SK-N-SH (cell line): ENCODE results near the gene RNF167. TPM values are rescaled to one million over a fixed set of nuclear protein-coding genes. Genes with fewer than 3 reads are reported as not detected.

Experiments used
- CTCF ChIA-PET: fragments of 300-600, 350-600 bp; formaldehyde crosslinking; extraction: SDS; loops from one replicate; lab custom pipeline; 2021; lab: Yijun Ruan, JAX
- POLR2A ChIA-PET: fragments of 350-600 bp; sonication (Branson Sonifier 250); formaldehyde crosslinking; extraction: SDS; loops from one replicate; lab custom pipeline; 2020; ENCODE audit warnings: antibody characterized with exemption, inconsistent platforms; lab: Yijun Ruan, JAX
- DNase-seq: peaks from one replicate; pipeline ENCODE4 v3.0.0; 2012
- H2AFZ ChIP-seq: fragments of 200-600 bp; sonication (generic); 2 replicates; pipeline ENCODE4 v1.8.1; 2016; ENCODE audit warnings: antibody characterized with exemption, mild to moderate bottlenecking, low read depth
- H3F3A ChIP-seq: fragments of 200-600 bp; sonication (generic); replicated peaks from 2 replicates; pipeline ENCODE3; 2016; ENCODE audit warnings: antibody characterized with exemption, mild to moderate bottlenecking; ENCODE audit not compliant: insufficient read depth
- H3K27ac ChIP-seq, 2 experiments: fragments of 200-500 bp in 1 of 2; fragments of 200-600 bp in 1 of 2; sonication (Bioruptor generic) in 1 of 2; sonication (generic), shearing (Covaris generic) in 1 of 2; 2 replicates each; pipeline versions ENCODE4 v1.5.1 to v1.6.1; 2014 to 2016; ENCODE audit warnings: low read depth in 2 of 2, inconsistent platforms in 1 of 2, low read length in 1 of 2, mild to moderate bottlenecking in 1 of 2, mixed read lengths in 1 of 2
- H3K27me3 ChIP-seq: fragments of 200-600 bp; sonication (generic), shearing (Covaris generic); 2 replicates; pipeline ENCODE4 v1.6.1; 2016; ENCODE audit warnings: mixed run types; ENCODE audit not compliant: insufficient read depth
- H3K36me3 ChIP-seq, 2 experiments: fragments of 200-500 bp in 1 of 2; fragments of 200-600 bp in 1 of 2; sonication (Bioruptor generic) in 1 of 2; sonication (generic) in 1 of 2; replicated peaks in 1 of 2; 2 replicates each; pipeline versions ENCODE3 to v1.5.1; 2014 to 2016; ENCODE audit warnings: low read length in 1 of 2, mild to moderate bottlenecking in 1 of 2; ENCODE audit not compliant: insufficient read depth in 2 of 2, control insufficient read depth in 1 of 2
- H3K4me1 ChIP-seq, 2 experiments: fragments of 200-500 bp in 1 of 2; fragments of 200-600 bp in 1 of 2; sonication (Bioruptor generic) in 1 of 2; sonication (generic), shearing (Covaris generic) in 1 of 2; 2 replicates each; pipeline versions ENCODE4 v1.5.1 to v1.6.1; 2014 to 2016; ENCODE audit warnings: low read depth in 1 of 2, low read length in 1 of 2, mixed run types in 1 of 2; ENCODE audit not compliant: insufficient read depth in 2 of 2, control insufficient read depth in 1 of 2
- H3K4me2 ChIP-seq: fragments of 200-600 bp; sonication (generic), shearing (Covaris generic); 2 replicates; pipeline ENCODE4 v1.6.1; 2017; ENCODE audit warnings: mixed run types
- H3K4me3 ChIP-seq, 2 experiments: fragments of 200-500 bp in 1 of 2; fragments of 200-600 bp in 1 of 2; sonication (Bioruptor generic) in 1 of 2; sonication (generic), shearing (Covaris generic) in 1 of 2; 2 replicates each; pipeline versions ENCODE4 v1.5.1 to v1.8.1; 2014 to 2016; ENCODE audit warnings: low read depth in 2 of 2, inconsistent platforms in 1 of 2, low read length in 1 of 2, mild to moderate bottlenecking in 1 of 2, mixed read lengths in 1 of 2, moderate library complexity in 1 of 2
- H3K79me2 ChIP-seq: fragments of 200-600 bp; sonication (generic); 2 replicates; pipeline ENCODE4 v1.8.1; 2017; ENCODE audit warnings: mild to moderate bottlenecking; ENCODE audit not compliant: insufficient read depth
- H3K9ac ChIP-seq: fragments of 200-600 bp; sonication (generic); 2 replicates; pipeline ENCODE4 v1.6.1; 2017; ENCODE audit warnings: mixed run types
- H3K9me2 ChIP-seq: fragments of 200-600 bp; sonication (generic); 2 replicates; pipeline ENCODE4 v1.6.1; 2017; ENCODE audit warnings: mixed run types
- H3K9me3 ChIP-seq: fragments of 200-600 bp; sonication (generic); 2 replicates; pipeline ENCODE4 v1.6.1; 2017; ENCODE audit warnings: mixed run types, mild to moderate bottlenecking, moderate library complexity
- H4K20me1 ChIP-seq: fragments of 200-600 bp; sonication (generic); 2 replicates; pipeline ENCODE4 v1.6.1; 2017; ENCODE audit warnings: mild to moderate bottlenecking, mixed run types; ENCODE audit not compliant: insufficient read depth
- EZH2phosphoT487 ChIP-seq: fragments of 200-600 bp; sonication (generic); IDR thresholded peaks from 2 replicates; pipeline ENCODE4 v1.6.1; 2017; ENCODE audit warnings: low read depth, mixed run types, mild to moderate bottlenecking, antibody characterized with exemption, moderate library complexity, borderline replicate concordance
- FOXJ3 ChIP-seq: sonication (generic); formaldehyde crosslinking; IDR thresholded peaks from 2 replicates; pipeline ENCODE4 v1.5.1; 2020; ENCODE audit warnings: mild to moderate bottlenecking, missing genetic modification reagents
- FOXM1 ChIP-seq: IDR thresholded peaks from 2 replicates; pipeline ENCODE4 v1.4.0; 2012; ENCODE audit warnings: low read depth, mild to moderate bottlenecking
- MEF2A ChIP-seq: IDR thresholded peaks from 2 replicates; pipeline ENCODE4 v1.4.0; 2012; ENCODE audit warnings: low read depth, borderline replicate concordance
- MXI1 ChIP-seq: IDR thresholded peaks from 2 replicates; pipeline ENCODE4 v1.6.1; 2012; ENCODE audit warnings: mild to moderate bottlenecking, low read depth, low read length, improper control_type of control experiment
- NRF1 ChIP-seq: IDR thresholded peaks from 2 replicates; pipeline ENCODE4 v1.6.1; 2012; ENCODE audit warnings: low read depth, mild to moderate bottlenecking, low read length
- RAD21 ChIP-seq: IDR thresholded peaks from 2 replicates; pipeline ENCODE4 v1.6.1; 2012; ENCODE audit warnings: mild to moderate bottlenecking, low read length
- RCOR1 ChIP-seq: fragments of 150-350 bp; IDR thresholded peaks from 2 replicates; pipeline ENCODE4 v1.6.1; 2017; ENCODE audit warnings: antibody characterized with exemption, low read length
- SIN3A ChIP-seq: IDR thresholded peaks from 2 replicates; pipeline ENCODE4 v1.6.1; 2012; ENCODE audit warnings: low read depth, mild to moderate bottlenecking, low read length, moderate library complexity, borderline replicate concordance
- SMC3 ChIP-seq: IDR thresholded peaks from 2 replicates; pipeline ENCODE4 v1.6.1; 2012; ENCODE audit warnings: low read depth, low read length, improper control_type of control experiment
- TAF1 ChIP-seq: IDR thresholded peaks from 2 replicates; pipeline ENCODE4 v1.6.1; 2012; ENCODE audit warnings: low read depth, mild to moderate bottlenecking, low read length, moderate library complexity, borderline replicate concordance
- TCF12 ChIP-seq: IDR thresholded peaks from 2 replicates; pipeline ENCODE4 v1.4.0; 2012
- TEAD4 ChIP-seq: IDR thresholded peaks from 2 replicates; pipeline ENCODE4 v1.4.0; 2012; ENCODE audit warnings: mild to moderate bottlenecking, borderline replicate concordance; ENCODE audit not compliant: insufficient read depth
- YY1 ChIP-seq: IDR thresholded peaks from 2 replicates; pipeline ENCODE4 v1.4.0; 2012; ENCODE audit warnings: low read depth, mild to moderate bottlenecking
- WGBS: methylation state at CpG from one replicate; pipeline ENCODE4 v1.1.6; 2017; ENCODE audit warnings: low lambda C conversion rate; 5-methylcytosine and 5-hydroxymethylcytosine counted together
- polyA plus RNA-seq, 3 experiments: library from polyadenylated mRNA; depleted of rRNA; stranded (reverse); fragments of >200 nt; gene quantifications; 2 replicates each; pipeline ENCODE4 v1.2.3, GENCODE V29; 2012
- TF ChIP-seq, protein P1 (sequence below): fragments of 200-600 bp; sonication (generic); IDR thresholded peaks from 2 replicates; pipeline ENCODE4 v1.6.1; 2017; ENCODE audit warnings: antibody characterized with exemption, mild to moderate bottlenecking, moderate library complexity
- TF ChIP-seq, protein P2 (sequence below): IDR thresholded peaks from 2 replicates; pipeline ENCODE4 v1.4.0; 2012; ENCODE audit warnings: low read depth, borderline replicate concordance
- TF ChIP-seq, protein P3 (sequence below): fragments of 150-350 bp; IDR thresholded peaks from 2 replicates; pipeline ENCODE4 v1.6.1; 2016; ENCODE audit warnings: mild to moderate bottlenecking, low read depth, low read length
- TF ChIP-seq, protein P4 (sequence below): IDR thresholded peaks from 2 replicates; pipeline ENCODE4 v1.4.0; 2012; ENCODE audit warnings: low read depth

Gene RNF167
- polyA plus RNA-seq, 1 of the 3 experiments (the other 2 are of a cell fraction), result 115 TPM

DNA sequence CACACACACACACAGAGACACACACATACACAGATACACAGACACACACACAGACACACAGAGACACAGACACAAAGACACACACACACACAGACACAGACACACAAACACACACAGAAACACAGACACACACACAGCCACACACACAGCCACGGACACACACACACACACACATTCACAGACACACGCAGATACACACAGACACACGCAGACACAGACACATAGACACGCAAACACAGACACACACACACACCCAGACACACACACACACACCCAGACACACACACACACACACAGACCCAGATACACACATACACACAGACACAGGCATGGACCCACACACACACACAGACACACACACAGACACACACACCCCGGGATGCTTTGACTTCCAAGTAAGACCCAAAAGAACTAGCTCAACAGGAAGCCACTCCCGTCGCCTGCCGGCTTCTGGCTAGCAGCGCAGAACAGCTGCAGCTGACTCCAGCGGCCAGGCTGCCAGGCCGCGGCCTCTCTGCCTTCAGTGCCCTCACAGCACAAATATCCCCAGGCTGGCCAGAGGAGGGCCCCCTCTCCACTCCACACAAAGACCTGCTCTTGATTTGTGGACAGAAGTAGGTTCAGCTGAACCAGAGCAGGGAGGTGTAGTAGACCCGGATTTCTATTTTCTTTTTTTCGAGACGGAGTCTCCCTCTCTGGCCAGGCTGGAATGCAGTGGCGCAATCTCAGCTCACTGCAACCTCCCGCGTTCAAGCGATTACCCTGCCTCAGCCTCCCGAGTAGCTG, 31.2 kb upstream of the RNF167 start:
- peak; percentile 91 for DNase-seq
- Histone ChIP-seq H3F3A (peaks cover 3% of the 10 kb centered on the region), H3K9me3 (no peaks in the 10 kb centered on the region), H3K4me2 (no peak overlapping the region), H3K27me3 (no peaks in the 10 kb centered on the region), H3K9me2 (no peaks in the 10 kb centered on the region), H3K27ac (peak overlapping the region in 1 of 2 experiments; percentile 0; a peak in 1 of 4 replicates), H3K9ac (no peak overlapping the region), H3K4me1 (peaks cover 0 to 11% of the 10 kb centered on the region in 2 experiments; a peak in 1 of 4 replicates), H3K79me2 (no peaks in the 10 kb centered on the region), H3K36me3 (no peaks in the 10 kb centered on the region), H2AFZ (peak overlapping the region; percentile 37; the same call in 1 of the 2 replicates), H4K20me1 (no peaks in the 10 kb centered on the region), H3K4me3 (peak overlapping the region in 1 of 2 experiments; percentile 11; a peak in 1 of 4 replicates)
- TF ChIP-seq FOXJ3 (CRISPR knock-in tag), result peak; percentile 11; the same call in 1 of the 2 replicates
- no peak for TF ChIP-seq RCOR1
- 0 out of 2 replicates have a peak, but pooled peaks have one; percentile 31 for TF ChIP-seq TAF1
- TF ChIP-seq RAD21, result peak; percentile 86
- TF ChIP-seq, protein P1, sequence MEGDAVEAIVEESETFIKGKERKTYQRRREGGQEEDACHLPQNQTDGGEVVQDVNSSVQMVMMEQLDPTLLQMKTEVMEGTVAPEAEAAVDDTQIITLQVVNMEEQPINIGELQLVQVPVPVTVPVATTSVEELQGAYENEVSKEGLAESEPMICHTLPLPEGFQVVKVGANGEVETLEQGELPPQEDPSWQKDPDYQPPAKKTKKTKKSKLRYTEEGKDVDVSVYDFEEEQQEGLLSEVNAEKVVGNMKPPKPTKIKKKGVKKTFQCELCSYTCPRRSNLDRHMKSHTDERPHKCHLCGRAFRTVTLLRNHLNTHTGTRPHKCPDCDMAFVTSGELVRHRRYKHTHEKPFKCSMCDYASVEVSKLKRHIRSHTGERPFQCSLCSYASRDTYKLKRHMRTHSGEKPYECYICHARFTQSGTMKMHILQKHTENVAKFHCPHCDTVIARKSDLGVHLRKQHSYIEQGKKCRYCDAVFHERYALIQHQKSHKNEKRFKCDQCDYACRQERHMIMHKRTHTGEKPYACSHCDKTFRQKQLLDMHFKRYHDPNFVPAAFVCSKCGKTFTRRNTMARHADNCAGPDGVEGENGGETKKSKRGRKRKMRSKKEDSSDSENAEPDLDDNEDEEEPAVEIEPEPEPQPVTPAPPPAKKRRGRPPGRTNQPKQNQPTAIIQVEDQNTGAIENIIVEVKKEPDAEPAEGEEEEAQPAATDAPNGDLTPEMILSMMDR, result peak; percentile 82
- TF ChIP-seq, protein P2, sequence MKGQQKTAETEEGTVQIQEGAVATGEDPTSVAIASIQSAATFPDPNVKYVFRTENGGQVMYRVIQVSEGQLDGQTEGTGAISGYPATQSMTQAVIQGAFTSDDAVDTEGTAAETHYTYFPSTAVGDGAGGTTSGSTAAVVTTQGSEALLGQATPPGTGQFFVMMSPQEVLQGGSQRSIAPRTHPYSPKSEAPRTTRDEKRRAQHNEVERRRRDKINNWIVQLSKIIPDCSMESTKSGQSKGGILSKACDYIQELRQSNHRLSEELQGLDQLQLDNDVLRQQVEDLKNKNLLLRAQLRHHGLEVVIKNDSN, result no peak
- peak; percentile 87 for TF ChIP-seq SMC3
- TF ChIP-seq TCF12, result no peak
- TF ChIP-seq SIN3A, result peak; percentile 74; the same call in 1 of the 2 replicates
- TF ChIP-seq MXI1, result peak; percentile 60; the same call in 1 of the 2 replicates
- ChIA-PET CTCF (interaction anchor here (0.6 to 3.0 kb wide), 50 partner anchors 9 to 312 kb away, joined by 3 to 35 read pairs (median 4); partner anchors contain the start of genes C17orf107, CAMTA2, ENO3 and PFN1), POLR2A (interaction anchor here (0.7 to 1.7 kb wide), 7 partner anchors 11 to 202 kb away, joined by 3 to 18 read pairs (median 3); partner anchors contain the start of genes RNF167, SLC25A11 and SPAG7)
- WGBS, result 42% methylated on average over 19 of the region's 20 CpGs

DNA sequence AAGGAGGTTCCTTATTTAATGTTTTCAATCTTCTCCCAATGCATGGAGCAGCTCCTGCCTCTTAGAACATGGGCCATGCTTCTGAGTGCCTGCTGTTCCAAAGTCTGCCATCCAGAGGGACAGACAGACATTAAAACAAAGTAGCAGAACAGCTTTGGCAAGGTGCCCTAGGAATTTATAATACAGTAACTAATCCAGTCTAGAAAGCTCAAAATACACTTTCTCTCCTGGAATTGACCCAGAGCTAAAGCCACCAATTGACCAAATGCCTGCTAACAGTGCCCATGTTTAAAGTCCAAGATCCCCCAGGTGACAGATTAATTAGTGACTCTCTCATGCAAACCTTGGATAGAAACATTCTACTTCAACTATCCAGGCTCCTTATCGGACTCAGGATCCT, 26.1 kb upstream of the RNF167 start:
- Histone ChIP-seq H3K4me3 (no peak overlapping the region), H3K4me2 (no peak overlapping the region), H3K4me1 (peaks cover 0 to 2% of the 10 kb centered on the region in 2 experiments; a peak in 1 of 4 replicates), H3K36me3 (no peaks in the 10 kb centered on the region), H2AFZ (no peak overlapping the region), H3K79me2 (no peaks in the 10 kb centered on the region), H3K9ac (no peak overlapping the region), H3F3A (peaks cover 3% of the 10 kb centered on the region), H3K27me3 (no peaks in the 10 kb centered on the region), H3K27ac (no peak overlapping the region), H3K9me2 (no peaks in the 10 kb centered on the region), H4K20me1 (no peaks in the 10 kb centered on the region), H3K9me3 (no peaks in the 10 kb centered on the region)
- POLR2A ChIA-PET, result no interaction called here
- CTCF ChIA-PET, result interaction anchor here (1.3 to 3.2 kb wide), 2 partner anchors 10 to 148 kb away, joined by 4 to 10 read pairs; partner anchors contain the start of gene CHRNE
- 81% methylated on average over 1 of the region's 1 CpG for WGBS
- no peak for DNase-seq
- TF ChIP-seq SIN3A (no peak), YY1 (no peak), TAF1 (no peak), FOXJ3 (CRISPR knock-in tag) (no peak), RCOR1 (no peak), TEAD4 (no peak), FOXM1 (no peak), EZH2phosphoT487 (no peak), TCF12 (no peak), MEF2A (no peak), NRF1 (no peak)
- TF ChIP-seq, protein P2, result no peak
- TF ChIP-seq, protein P3, sequence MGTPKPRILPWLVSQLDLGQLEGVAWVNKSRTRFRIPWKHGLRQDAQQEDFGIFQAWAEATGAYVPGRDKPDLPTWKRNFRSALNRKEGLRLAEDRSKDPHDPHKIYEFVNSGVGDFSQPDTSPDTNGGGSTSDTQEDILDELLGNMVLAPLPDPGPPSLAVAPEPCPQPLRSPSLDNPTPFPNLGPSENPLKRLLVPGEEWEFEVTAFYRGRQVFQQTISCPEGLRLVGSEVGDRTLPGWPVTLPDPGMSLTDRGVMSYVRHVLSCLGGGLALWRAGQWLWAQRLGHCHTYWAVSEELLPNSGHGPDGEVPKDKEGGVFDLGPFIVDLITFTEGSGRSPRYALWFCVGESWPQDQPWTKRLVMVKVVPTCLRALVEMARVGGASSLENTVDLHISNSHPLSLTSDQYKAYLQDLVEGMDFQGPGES, result no peak
- TF ChIP-seq, protein P4, sequence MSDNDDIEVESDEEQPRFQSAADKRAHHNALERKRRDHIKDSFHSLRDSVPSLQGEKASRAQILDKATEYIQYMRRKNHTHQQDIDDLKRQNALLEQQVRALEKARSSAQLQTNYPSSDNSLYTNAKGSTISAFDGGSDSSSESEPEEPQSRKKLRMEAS, result no peak
